Endothelial cell of umbilical vein (primary cell): Measurements from ENCODE around the gene FAM20B. TPM values are rescaled to one million over a fixed set of nuclear protein-coding genes. Genes with fewer than 3 reads are reported as not detected.
A peak's percentile ranks its signal among the peaks of the same experiment; 100 is the strongest.

Source experiments
- BruUV-seq: library from RNA; stranded (reverse); fragments of 400-500 nt; replicated peaks from 2 replicates; lab custom pipeline; 2021; lab: Mats Ljungman, UMichigan
- CTCF ChIA-PET: fragments of 300-600, 350-600 bp; sonication (Branson Sonifier 250); formaldehyde crosslinking; loops from one replicate; lab custom pipeline; 2021; ENCODE audit warnings: antibody characterized with exemption, inconsistent platforms; lab: Charles Lee
- POLR2A ChIA-PET: fragments of 300-600, 350-600 bp; sonication (Branson Sonifier 250); formaldehyde crosslinking; loops from one replicate; lab custom pipeline; 2021; ENCODE audit warnings: antibody characterized with exemption, inconsistent platforms; lab: Charles Lee
- DNase-seq: peaks from one replicate; pipeline ENCODE4 v3.0.0-alpha.2; 2011; ENCODE audit warnings: low read depth, low spot score
- FAIRE-seq: peaks from 2 replicates; lab custom pipeline; 2011; peaks lifted over from hg19 to GRCh38; lab: Jason Lieb, UNC
- H2AFZ ChIP-seq: 2 replicates; pipeline ENCODE4 v1.6.0; 2012; ENCODE audit warnings: low read depth, low read length, control low read depth, inconsistent platforms
- H3K27ac ChIP-seq: 2 replicates; pipeline ENCODE4 v1.5.1; 2011; ENCODE audit warnings: low read depth, mild to moderate bottlenecking, control low read depth, low read length, moderate library complexity; ENCODE audit not compliant: insufficient read depth
- H3K27me3 ChIP-seq, 2 experiments: 2 replicates each; pipeline versions ENCODE4 v1.6.0 to v1.6.1; 2011; ENCODE audit warnings: low read length in 2 of 2, mixed read lengths in 1 of 2; ENCODE audit not compliant: control insufficient read depth in 2 of 2, insufficient read depth in 2 of 2
- H3K36me3 ChIP-seq, 2 experiments: 2 replicates in 1 of 2; 3 replicates in 1 of 2; pipeline ENCODE4 v1.5.1; 2011; ENCODE audit warnings: low read length in 2 of 2, mild to moderate bottlenecking in 1 of 2, moderate library complexity in 1 of 2; ENCODE audit not compliant: control insufficient read depth in 2 of 2, insufficient read depth in 2 of 2; ENCODE audit errors: extremely low read depth in 1 of 2
- H3K4me1 ChIP-seq: 3 replicates; pipeline ENCODE4 v1.5.1; 2011; ENCODE audit warnings: mild to moderate bottlenecking, low read length; ENCODE audit not compliant: control insufficient read depth, insufficient read depth; ENCODE audit errors: extremely low read depth
- H3K4me2 ChIP-seq: 2 replicates; pipeline ENCODE4 v1.6.1; 2011; ENCODE audit warnings: low read length, control low read depth, mixed read lengths; ENCODE audit not compliant: insufficient read depth
- H3K4me3 ChIP-seq, 3 experiments: fragments of 200-600 bp in 1 of 3; sonication (generic), shearing (Covaris generic) in 1 of 3; replicated peaks in 1 of 3; 2 replicates each; pipeline ENCODE4 v1.5.1; 2011 to 2016; ENCODE audit warnings: control low read depth in 3 of 3, low read length in 3 of 3, mild to moderate bottlenecking in 2 of 3, inconsistent platforms in 1 of 3, low read depth in 1 of 3, moderate library complexity in 1 of 3; ENCODE audit not compliant: insufficient read depth in 1 of 3
- H3K79me2 ChIP-seq: 2 replicates; pipeline ENCODE4 v1.6.0; 2012; ENCODE audit warnings: low read length, inconsistent platforms; ENCODE audit not compliant: control insufficient read depth, insufficient read depth
- H3K9ac ChIP-seq: replicated peaks from 2 replicates; pipeline ENCODE3; 2011; ENCODE audit warnings: low read length, control low read depth; ENCODE audit not compliant: insufficient read depth; ENCODE audit errors: extremely low read depth
- H3K9me1 ChIP-seq: replicated peaks from 3 replicates; pipeline ENCODE4 v1.6.0; 2011; ENCODE audit warnings: mild to moderate bottlenecking, low read length; ENCODE audit not compliant: control insufficient read depth, insufficient read depth; ENCODE audit errors: extremely low read depth
- H3K9me3 ChIP-seq: replicated peaks from 2 replicates; pipeline ENCODE4 v1.5.1; 2012; ENCODE audit warnings: low read length, inconsistent platforms; ENCODE audit not compliant: control insufficient read depth, insufficient read depth
- H4K20me1 ChIP-seq: replicated peaks from 2 replicates; pipeline ENCODE3; 2011; ENCODE audit warnings: mild to moderate bottlenecking, low read length; ENCODE audit not compliant: control insufficient read depth, insufficient read depth; ENCODE audit errors: extremely low read depth
- EZH2 ChIP-seq: IDR thresholded peaks from 2 replicates; pipeline ENCODE4 v1.6.1; 2012; ENCODE audit warnings: borderline replicate concordance, low read depth, mild to moderate bottlenecking, moderate library complexity, low read length, inconsistent platforms; ENCODE audit not compliant: severe bottlenecking
- dilution Hi-C: fragments of 300-500 bp; cut with MboI; formaldehyde crosslinking; loops from one replicate; pipeline ENCODE4 v1.15.0; 2019; ENCODE audit warnings: low sequenced_read_pairs; ENCODE audit not compliant: extremely low pct_ligation_motif_present
- intact Hi-C: fragments of 100-400 bp; cut with micrococcal nuclease; formaldehyde crosslinking; loops from one replicate; pipeline ENCODE4 v1.10.0; 2022
- polyA plus RNA-seq, 4 experiments: library from polyadenylated mRNA; depleted of rRNA in 3 of 4; stranded (reverse) in 3 of 4; unstranded in 1 of 4; fragments of >200 nt; gene quantifications; 2 replicates each; pipeline versions ENCODE4 v1.2.1 to v1.2.3, GENCODE V29; 2011 to 2012; ENCODE audit warnings: missing spikeins in 1 of 4
- total RNA-seq: library from RNA; stranded (reverse); gene quantifications from 2 replicates; pipeline ENCODE4 v1.2.3, GENCODE V29; 2021
- TF ChIP-seq, protein P1 (sequence below), 2 donors: IDR thresholded peaks; 1 replicate in 1 of 2; 2 replicates in 1 of 2; pipeline ENCODE4 v1.5.1; 2011; ENCODE audit warnings: low read length in 2 of 2, mild to moderate bottlenecking in 2 of 2, moderate library complexity in 2 of 2, control low read depth in 1 of 2, inconsistent platforms in 1 of 2, low read depth in 1 of 2; ENCODE audit not compliant: insufficient read depth in 1 of 2; ENCODE audit errors: extremely low read depth in 1 of 2

Gene FAM20B
- total and polyA plus RNA-seq, 2 donors (not counting 3 experiments of a cell fraction or from before 2014, with no cell fraction given): 10.0 to 35.1 TPM

DNA sequence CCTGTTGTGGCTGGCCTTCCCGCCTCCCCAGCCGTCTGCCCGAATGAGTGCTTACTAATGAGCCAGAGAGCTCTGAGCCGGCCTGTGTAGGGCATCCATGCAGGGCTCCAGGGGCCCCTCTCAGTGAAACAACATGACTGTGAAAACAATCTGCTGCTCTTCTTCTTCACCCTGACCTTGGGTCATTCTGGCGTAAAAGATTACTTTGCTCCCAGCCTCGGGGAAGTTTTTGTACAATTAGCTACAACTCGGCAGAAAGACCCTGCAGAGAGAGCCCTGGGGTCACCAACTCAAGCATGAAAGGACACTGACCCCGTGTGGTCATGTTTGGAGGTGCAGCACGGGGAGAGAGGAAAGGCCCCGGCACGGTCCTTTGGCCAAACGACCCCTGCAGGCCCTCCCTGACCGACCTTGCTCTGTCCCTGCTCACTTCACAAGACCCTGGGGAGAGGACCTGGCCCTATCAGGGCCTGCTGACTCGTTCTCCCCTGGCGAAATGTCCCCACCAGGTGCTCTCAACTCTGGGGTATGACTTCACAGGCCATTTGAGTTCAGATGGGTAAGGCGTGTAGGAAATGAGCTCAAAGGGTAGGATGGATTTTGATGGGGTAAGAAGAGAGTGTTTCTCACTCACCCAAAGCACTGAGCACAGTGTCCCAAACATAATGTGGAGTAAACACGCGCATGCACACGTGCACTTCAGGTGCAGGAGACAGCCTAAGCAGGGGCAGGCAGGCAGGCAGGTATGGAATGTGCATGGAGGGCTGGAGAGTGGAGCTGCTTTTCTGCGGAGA is 22.9 kb upstream of the FAM20B start:
- DNase-seq: peak; percentile 63

More for the DNA sequence above, 22.9 kb upstream of the FAM20B start:
- Histone ChIP-seq H3K4me2 (no peak overlapping the region), H3K4me3 (no peak overlapping the region), H3K9ac (no peak overlapping the region), H3K9me1 (no peaks in the 10 kb centered on the region), H3K9me3 (no peaks in the 10 kb centered on the region), H3K79me2 (no peaks in the 10 kb centered on the region), H2AFZ (peak overlapping the region; percentile 28), H3K27me3 (no peaks in the 10 kb centered on the region), H3K36me3 (no peaks in the 10 kb centered on the region), H4K20me1 (no peaks in the 10 kb centered on the region), H3K4me1 (no peaks in the 10 kb centered on the region), H3K27ac (no peak overlapping the region)
- TF ChIP-seq, protein P1, sequence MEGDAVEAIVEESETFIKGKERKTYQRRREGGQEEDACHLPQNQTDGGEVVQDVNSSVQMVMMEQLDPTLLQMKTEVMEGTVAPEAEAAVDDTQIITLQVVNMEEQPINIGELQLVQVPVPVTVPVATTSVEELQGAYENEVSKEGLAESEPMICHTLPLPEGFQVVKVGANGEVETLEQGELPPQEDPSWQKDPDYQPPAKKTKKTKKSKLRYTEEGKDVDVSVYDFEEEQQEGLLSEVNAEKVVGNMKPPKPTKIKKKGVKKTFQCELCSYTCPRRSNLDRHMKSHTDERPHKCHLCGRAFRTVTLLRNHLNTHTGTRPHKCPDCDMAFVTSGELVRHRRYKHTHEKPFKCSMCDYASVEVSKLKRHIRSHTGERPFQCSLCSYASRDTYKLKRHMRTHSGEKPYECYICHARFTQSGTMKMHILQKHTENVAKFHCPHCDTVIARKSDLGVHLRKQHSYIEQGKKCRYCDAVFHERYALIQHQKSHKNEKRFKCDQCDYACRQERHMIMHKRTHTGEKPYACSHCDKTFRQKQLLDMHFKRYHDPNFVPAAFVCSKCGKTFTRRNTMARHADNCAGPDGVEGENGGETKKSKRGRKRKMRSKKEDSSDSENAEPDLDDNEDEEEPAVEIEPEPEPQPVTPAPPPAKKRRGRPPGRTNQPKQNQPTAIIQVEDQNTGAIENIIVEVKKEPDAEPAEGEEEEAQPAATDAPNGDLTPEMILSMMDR (IDR thresholded peaks at IDR 0.05; ENCODE audit: extremely low read depth in 1 of 2, insufficient read depth in 1 of 2, low read depth in 1 of 2, low read length in 2 of 2): peak; percentile 93 to 96
- no peak for TF ChIP-seq EZH2
- dilution Hi-C loops (loop anchor here (25.0 kb wide), 1 partner anchor 240 kb away; no protein-coding TSS in a partner anchor), intact Hi-C loops (loop anchor here (1.0 to 2.0 kb wide), 7 partner anchors 190 to 692 kb away; no protein-coding TSS in a partner anchor)
- ChIA-PET POLR2A (interaction anchor here (1.1 kb wide), 1 partner anchor 250 kb away, joined by 3 read pairs; no protein-coding TSS in a partner anchor), CTCF (interaction anchor here (0.6 to 9.5 kb wide), 61 partner anchors 9 to 703 kb away, joined by 3 to 349 read pairs (median 4); partner anchors contain the start of gene RALGPS2)
- peak; percentile 80 for FAIRE-seq
- BruUV-seq: no TSS peak
